HG03575 (cell line): Measurements from ENCODE around the gene HNRNPUL1.
"Not testable (repeated sequence)": the region's sequence is repeated elsewhere in the genome, so short reads cannot be mapped to it uniquely, and the experiment has no call there.

ENCODE experiments used
- ATAC-seq: cut with Tn5 transposase; IDR thresholded peaks from one replicate; pipeline ENCODE4 v1.9.1; 2021; ENCODE audit not compliant: unreplicated experiment, insufficient number of reproducible peaks, low FRiP score; ENCODE audit errors: extremely low read depth

Gene HNRNPUL1

GRCh38 chr19:41269055-41269454, 4.9 kb downstream of the HNRNPUL1 start:
- no peak for ATAC-seq

- no peak for ATAC-seq
Observed at GRCh38 chr19:41269571-41269970, 5.4 kb downstream of the HNRNPUL1 start.

GRCh38 chr19:41273076-41273475, 8.9 kb downstream of the HNRNPUL1 start:
- no peak for ATAC-seq

- ATAC-seq = no peak
Observed at GRCh38 chr19:41274802-41275201, 10.6 kb downstream of the HNRNPUL1 start.

GRCh38 chr19:41276231-41276630, 12.1 kb downstream of the HNRNPUL1 start:
- no peak for ATAC-seq

GRCh38 chr19:41278478-41278877, 14.3 kb downstream of the HNRNPUL1 start:
- no peak for ATAC-seq

GRCh38 chr19:41288673-41289530, 24.7 kb downstream of the HNRNPUL1 start:
- no peak for ATAC-seq

GRCh38 chr19:41289814-41290213, 25.6 kb downstream of the HNRNPUL1 start:
- ATAC-seq = not testable (repeated sequence)

- no peak for ATAC-seq
Observed at GRCh38 chr19:41294393-41294792, 30.2 kb downstream of the HNRNPUL1 start.

- ATAC-seq = no peak
Observed at GRCh38 chr19:41295499-41295898, 31.3 kb downstream of the HNRNPUL1 start.

GRCh38 chr19:41296433-41296871, 32.3 kb downstream of the HNRNPUL1 start:
- ATAC-seq = no peak

- ATAC-seq = peak; percentile 40
Observed at GRCh38 chr19:41297628-41298347, 33.6 kb downstream of the HNRNPUL1 start.

GRCh38 chr19:41298348-41298964, 34.3 kb downstream of the HNRNPUL1 start:
- ATAC-seq = no peak

- no peak for ATAC-seq
Observed at GRCh38 chr19:41299046-41299754, 35.0 kb downstream of the HNRNPUL1 start.

GRCh38 chr19:41299755-41300089, 35.5 kb downstream of the HNRNPUL1 start:
- ATAC-seq = no peak

- ATAC-seq = no peak
Observed at GRCh38 chr19:41300555-41300954, 36.4 kb downstream of the HNRNPUL1 start.

- ATAC-seq = no peak
Observed at GRCh38 chr19:41302624-41303351, 38.6 kb downstream of the HNRNPUL1 start.

- ATAC-seq = no peak
Observed at GRCh38 chr19:41303954-41304353, 39.8 kb downstream of the HNRNPUL1 start.
